ENCODE measurements around the gene PCDHB5.
"Not testable (repeated sequence)": the region's sequence is repeated elsewhere in the genome, so short reads cannot be mapped to it uniquely, and the experiment has no call there.

The PCDHB5 gene

DNA sequence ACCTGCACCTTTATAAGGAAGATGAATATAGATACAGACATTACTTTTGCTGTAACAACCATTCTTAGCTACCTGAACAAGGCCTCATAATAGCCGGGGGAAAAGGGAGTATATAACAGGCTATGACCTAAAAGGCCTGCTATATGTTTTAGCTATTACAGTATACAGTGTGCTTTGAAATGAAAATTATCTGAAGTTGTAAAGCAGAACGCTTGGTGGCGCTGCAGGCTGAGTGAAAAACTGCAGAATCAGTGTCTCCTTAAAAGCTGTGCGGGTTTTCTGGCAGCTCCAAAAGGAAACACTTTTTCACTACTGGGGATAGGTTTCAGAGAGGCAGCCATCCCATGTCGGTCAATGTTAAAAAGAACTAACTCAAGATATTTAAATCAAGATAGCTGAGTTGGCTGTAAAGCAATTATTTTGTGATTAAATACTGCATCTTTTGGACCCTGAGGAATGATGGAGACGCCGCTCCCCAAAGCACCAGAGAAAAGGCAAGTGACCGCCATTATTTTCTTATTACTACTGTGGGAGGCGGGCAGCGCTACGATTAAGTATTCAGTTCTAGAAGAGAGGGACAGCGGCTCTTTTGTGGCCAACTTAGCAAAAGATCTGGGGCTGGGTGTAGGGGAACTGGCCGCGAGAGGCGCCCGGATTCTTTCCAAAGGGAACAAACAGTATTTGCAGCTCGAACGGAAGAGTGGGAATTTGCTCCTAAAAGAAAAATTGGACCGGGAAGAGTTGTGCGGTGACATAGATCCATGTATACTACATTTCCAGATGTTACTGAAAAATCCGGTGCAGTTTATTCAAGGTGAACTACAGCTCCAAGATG lies 20.8 kb downstream of the PCDHB5 start:
- no peak for DNase-seq

DNA sequence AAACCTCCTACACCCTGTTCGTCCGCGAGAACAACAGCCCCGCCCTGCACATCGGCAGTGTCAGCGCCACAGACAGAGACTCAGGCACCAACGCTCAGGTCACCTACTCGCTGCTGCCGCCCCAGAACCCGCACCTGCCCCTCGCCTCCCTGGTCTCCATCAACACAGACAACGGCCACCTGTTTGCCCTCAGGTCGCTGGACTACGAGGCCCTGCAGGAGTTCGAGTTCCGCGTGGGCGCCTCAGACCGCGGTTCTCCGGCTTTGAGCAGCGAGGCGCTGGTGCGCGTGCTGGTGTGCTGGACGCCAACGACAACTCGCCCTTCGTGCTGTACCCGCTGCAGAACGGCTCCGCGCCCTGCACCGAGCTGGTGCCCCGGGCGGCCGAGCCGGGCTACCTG lies 22.4 kb downstream of the PCDHB5 start:
- DNase-seq, result not testable (repeated sequence)

GRCh38 chr5:141157901-141158300 lies 22.9 kb downstream of the PCDHB5 start:
- DNase-seq, result not testable (repeated sequence)

GRCh38 chr5:141172381-141173204 lies 37.6 kb downstream of the PCDHB5 start, which contains the start of gene PCDHB7:
Gene PCDHB7 (plus strand): TSS chr5:141172644. CDS start chr5:141172836, 192 bp downstream.
- DNase-seq, result no peak

GRCh38 chr5:141174291-141175104 lies 39.5 kb downstream of the PCDHB5 start:
- not testable (repeated sequence) for DNase-seq

GRCh38 chr5:141175933-141176332 lies 40.9 kb downstream of the PCDHB5 start:
- DNase-seq, result no peak

DNA sequence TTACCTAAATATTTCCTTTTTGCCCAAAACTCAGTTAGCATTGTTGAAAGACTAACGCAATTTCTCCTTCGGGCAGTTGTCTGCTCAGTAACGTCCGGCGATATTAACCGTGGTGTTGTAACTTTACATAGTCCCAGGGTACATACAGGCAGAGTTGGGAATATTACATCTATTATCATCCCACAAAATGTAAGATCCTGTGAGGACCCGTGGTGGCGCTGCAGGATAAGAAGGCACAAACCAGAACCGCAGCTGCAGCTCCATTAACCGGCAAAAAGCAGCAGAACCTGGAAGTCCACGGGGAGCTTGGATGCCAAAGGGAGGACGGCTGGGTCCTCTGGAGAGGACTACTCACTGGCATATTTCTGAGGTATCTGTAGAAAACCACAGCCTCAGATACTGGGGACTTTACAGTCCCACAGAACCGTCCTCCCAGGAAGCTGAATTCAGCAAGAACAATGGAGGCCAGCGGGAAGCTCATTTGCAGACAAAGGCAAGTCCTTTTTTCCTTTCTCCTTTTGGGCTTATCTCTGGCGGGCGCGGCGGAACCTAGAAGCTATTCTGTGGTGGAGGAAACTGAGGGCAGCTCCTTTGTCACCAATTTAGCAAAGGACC lies 42.7 kb downstream of the PCDHB5 start, which contains the start of gene PCDHB8:
Gene PCDHB8, plus strand, starts transcription at position 214 of the 615 bp plus-strand sequence. Its CDS starts 245 bp downstream, at position 459.
- not testable (repeated sequence) for DNase-seq

- not testable (repeated sequence) for DNase-seq
Measured at GRCh38 chr5:141179371-141179770, 44.4 kb downstream of the PCDHB5 start.

DNA sequence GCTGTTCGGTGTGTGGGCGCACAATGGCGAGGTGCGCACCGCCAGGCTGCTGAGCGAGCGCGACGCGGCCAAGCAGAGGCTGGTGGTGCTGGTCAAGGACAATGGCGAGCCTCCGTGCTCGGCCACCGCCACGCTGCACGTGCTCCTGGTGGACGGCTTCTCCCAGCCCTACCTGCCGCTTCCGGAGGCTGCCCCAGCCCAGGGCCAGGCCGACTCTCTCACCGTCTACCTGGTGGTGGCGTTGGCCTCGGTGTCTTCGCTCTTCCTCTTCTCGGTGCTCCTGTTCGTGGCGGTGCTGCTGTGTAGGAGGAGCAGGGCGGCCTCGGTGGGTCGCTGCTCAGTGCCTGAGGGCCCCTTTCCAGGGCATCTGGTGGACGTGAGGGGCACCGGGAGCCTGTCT lies 44.9 kb downstream of the PCDHB5 start:
- DNase-seq, result not testable (repeated sequence)

GRCh38 chr5:141180313-141180712 lies 45.3 kb downstream of the PCDHB5 start:
- no peak for DNase-seq

GRCh38 chr5:141182248-141182647 lies 47.2 kb downstream of the PCDHB5 start, which contains the start of gene PCDHB16:
Gene PCDHB16 (plus strand): TSS chr5:141182387. CDS start chr5:141182560, 173 bp downstream.
- DNase-seq, result no peak

- DNase-seq, result not testable (repeated sequence)
Measured at GRCh38 chr5:141184117-141184855, 49.3 kb downstream of the PCDHB5 start.

GRCh38 chr5:141186897-141187512 lies 52.0 kb downstream of the PCDHB5 start, which contains the start of gene PCDHB9:
Gene PCDHB9 (plus strand): TSS chr5:141187161. CDS start chr5:141187319, 158 bp downstream.
- no peak for DNase-seq
